GM10248 (cell line): ENCODE results near the gene TRIM59.

Experiments
- CTCF ChIA-PET: fragments of 300-600 bp; sonication (Branson Sonifier 250); formaldehyde crosslinking; extraction: SDS; loops from one replicate; lab custom pipeline; 2021; ENCODE audit warnings: antibody characterized with exemption; lab: Yijun Ruan, JAX
- POLR2A ChIA-PET: fragments of 350-650 bp; sonication (Branson Sonifier 250); formaldehyde crosslinking; extraction: SDS; loops from one replicate; lab custom pipeline; 2020; ENCODE audit warnings: antibody characterized with exemption; lab: Yijun Ruan, JAX
- DNase-seq: peaks from one replicate; pipeline ENCODE4 v3.0.0; 2012; ENCODE audit errors: extremely low spot score
- CTCF ChIP-seq: IDR thresholded peaks from 2 replicates; pipeline ENCODE4 v1.5.1; 2012; ENCODE audit warnings: mild to moderate bottlenecking, low read depth; ENCODE audit errors: extremely low read depth, missing control alignments, control extremely low read depth

Gene TRIM59

GRCh38 chr3:160446522-160447056 lies 3.0 kb downstream of the TRIM59 start:
- TF ChIP-seq CTCF = no peak
- DNase-seq = no peak
- ChIA-PET POLR2A (no interaction called here), CTCF (interaction anchor here (1.4 kb wide), 1 partner anchor 27 kb away, joined by 3 read pairs; no protein-coding TSS in a partner anchor)

- CTCF ChIA-PET = interaction anchor here (0.7 to 1.4 kb wide), 2 partner anchors 26 to 33 kb away, joined by 3 read pairs; no protein-coding TSS in a partner anchor
- TF ChIP-seq CTCF = no peak
- DNase-seq = no peak
- POLR2A ChIA-PET = no interaction called here
Observed at GRCh38 chr3:160445854-160446253, 3.7 kb downstream of the TRIM59 start.

GRCh38 chr3:160444411-160444810 lies 5.2 kb downstream of the TRIM59 start:
- CTCF ChIA-PET = interaction anchor here (1.3 kb wide), 1 partner anchor 10 kb away, joined by 5 read pairs; no protein-coding TSS in a partner anchor
- POLR2A ChIA-PET = no interaction called here
- TF ChIP-seq CTCF = no peak
- DNase-seq = no peak

- ChIA-PET CTCF (no interaction called here), POLR2A (no interaction called here)
- TF ChIP-seq CTCF = no peak
- no peak for DNase-seq
Observed at GRCh38 chr3:160440687-160441086, 8.9 kb downstream of the TRIM59 start.

GRCh38 chr3:160437083-160437455 lies 12.5 kb downstream of the TRIM59 start:
- ChIA-PET CTCF (no interaction called here), POLR2A (interaction anchor here (1.1 kb wide), 1 partner anchor 12 kb away, joined by 3 read pairs; the partner anchor contains the start of gene TRIM59)
- no peak for TF ChIP-seq CTCF
- no peak for DNase-seq

- no peak for DNase-seq
- POLR2A ChIA-PET = interaction anchor here (1.1 kb wide), 1 partner anchor 14 kb away, joined by 3 read pairs; the partner anchor contains the start of gene TRIM59
Observed at GRCh38 chr3:160435747-160436146, 13.8 kb downstream of the TRIM59 start.

More at GRCh38 chr3:160435747-160436146, 13.8 kb downstream of the TRIM59 start:
- no peak for TF ChIP-seq CTCF
- CTCF ChIA-PET = interaction anchor here (0.7 to 2.0 kb wide), 7 partner anchors 9 to 23 kb away, joined by 3 to 13 read pairs (median 4); partner anchors contain the start of gene TRIM59
